Measurements from ENCODE around the gene SBSN.

SBSN gene

GRCh38 chr19:35531291-35531690 lies 3.2 kb upstream of the SBSN start:
- DNase-seq = no peak

DNA sequence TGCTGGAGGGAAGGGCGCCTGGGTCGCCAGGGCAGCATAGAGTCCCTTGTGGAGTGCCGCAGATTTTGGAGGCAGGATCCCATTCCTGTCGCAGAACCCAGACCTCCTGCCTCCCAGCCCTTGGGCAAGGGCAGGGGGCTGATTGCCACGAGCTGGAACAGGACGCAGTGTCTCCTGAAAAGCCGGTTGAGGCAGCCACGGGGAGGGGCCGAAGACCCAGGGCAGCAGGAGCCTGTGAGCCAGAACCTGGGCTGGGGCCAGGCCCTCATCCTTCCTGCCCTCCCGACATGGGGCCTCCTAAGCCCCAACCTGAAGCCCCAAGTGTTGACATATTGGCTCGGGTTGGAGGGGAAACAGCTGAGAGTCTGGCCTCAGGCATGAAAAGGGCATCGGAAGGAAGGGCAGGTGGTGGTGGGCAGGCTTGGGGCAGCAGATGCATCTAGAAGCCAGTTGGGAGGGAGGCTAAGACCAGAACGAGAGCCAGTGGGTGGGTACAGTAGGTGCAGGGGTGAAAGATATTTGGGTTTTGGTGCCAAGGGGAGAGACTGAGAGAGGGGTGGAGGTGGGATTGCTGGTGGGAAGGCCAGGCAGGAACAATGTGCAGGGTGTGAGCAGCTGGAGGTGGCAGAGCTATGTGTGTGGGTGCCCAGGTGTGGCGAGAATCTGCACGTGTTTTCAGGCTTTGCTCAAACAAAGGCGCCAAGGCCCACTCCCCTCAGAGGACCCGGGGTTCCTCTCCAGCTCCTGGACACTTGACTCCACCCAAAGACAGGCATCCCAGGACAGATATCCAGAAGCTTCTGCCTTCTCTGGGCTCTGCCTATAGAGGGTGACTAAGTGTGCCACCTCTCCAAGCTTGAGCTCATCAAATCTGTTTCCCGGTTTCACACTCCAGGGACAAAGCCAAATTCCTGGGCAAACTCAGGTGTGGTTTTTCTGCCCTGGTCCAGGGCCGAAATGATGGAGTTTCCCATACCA lies 1.4 kb upstream of the SBSN start:
- DNase-seq = no peak

DNA sequence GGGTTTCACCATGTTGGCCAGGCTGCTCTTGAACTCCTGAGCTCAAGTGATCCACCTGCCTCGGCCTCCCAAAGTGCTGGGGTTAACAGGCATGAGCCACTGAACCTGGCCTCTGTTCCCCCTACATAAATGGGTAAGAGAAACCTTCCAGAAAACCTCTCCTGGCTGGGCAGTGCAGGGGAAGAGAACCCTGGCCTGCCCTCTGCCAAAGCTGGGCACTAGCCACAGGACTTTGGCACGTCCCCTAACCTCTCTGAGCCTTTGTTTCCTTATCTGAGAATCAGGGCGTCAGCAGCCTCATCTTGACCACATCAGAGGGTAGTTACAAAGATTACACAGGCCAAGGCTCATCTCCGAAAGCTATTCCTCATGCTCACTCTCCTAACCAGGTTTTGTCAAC lies 2.2 kb downstream of the SBSN start:
- DNase-seq = no peak

DNA sequence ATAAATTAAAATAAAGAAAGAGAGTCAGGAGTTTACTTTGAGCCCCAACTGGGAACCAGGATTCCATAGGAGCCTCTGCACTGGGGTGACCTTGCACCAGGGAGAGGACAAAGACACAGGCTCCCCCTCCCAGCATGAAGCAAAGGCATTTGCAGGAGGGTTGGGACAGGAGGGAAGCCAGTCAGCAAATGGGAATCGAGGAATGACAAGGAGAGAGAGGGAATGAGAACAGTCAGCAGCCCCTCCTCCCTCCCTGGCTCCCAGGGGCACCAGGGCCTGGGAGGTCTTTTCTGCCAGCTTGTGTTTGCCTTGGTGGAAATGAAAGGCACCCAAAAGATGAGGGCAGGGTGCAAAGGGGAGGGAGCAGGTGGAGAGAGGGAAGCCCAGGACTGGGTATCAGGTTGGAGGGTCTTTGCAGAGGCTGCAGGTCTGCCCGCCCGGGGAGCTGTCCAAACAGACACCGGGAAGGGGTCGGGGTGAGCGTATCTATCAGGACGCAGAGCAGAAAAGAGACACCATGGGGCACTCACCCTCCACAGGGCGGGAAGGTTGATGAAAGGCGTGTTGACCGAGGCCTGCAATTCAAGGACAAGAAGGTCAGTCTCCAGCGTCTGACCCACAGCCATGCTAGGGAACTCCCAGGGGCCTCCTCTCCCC lies 3.8 kb downstream of the SBSN start:
- DNase-seq = no peak

- DNase-seq = no peak
Observed at GRCh38 chr19:35522745-35523327, 5.3 kb downstream of the SBSN start.

DNA sequence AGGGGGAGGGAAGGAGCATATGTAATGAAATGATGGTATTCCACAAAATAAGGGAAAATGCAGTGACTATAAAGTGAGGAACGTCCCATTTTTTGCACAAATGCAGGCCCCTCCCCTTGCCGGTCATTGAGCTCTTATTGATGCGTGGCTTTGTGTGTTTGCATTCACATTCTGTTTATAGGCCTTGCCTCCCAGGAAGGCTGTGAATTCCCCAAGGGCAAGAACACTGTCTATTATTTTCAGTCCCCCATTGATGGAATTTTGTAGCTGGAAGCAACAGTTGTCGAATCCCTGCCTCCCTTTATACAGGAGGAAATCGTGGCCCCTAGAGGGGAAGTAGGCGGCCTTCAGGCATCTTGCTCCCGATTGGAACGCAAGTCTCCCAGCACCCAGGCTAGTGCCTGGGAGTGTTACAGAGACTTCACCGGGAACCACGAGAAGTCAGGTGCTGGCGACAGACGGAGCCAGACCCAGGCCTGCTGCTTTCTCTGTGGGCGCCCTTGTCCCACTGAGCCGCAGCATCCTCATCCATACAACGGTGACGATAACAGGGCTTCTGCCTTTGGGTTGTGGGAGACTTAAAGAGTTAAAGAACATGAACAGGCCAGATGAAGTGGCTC lies 6.9 kb downstream of the SBSN start:
- no peak for DNase-seq

DNA sequence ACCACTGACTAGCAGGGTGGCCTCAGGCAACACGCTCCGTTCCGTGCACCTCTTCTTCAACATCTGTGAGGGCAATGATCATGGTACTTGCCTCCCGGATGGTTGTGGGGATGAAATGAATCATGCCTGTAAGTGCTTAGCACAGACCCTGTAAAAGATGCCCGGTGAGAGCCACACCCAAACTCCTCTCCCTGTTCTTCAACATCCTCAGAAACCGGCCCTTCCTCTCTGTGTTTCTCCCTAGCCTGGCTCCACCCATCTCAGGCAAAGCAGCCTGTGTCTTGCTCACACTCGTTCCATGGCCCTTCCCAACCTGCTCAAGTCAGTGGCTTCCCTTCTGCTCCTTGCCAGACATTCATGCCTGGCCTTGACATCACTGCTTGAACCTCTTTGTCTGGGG lies 8.8 kb downstream of the SBSN start:
- no peak for DNase-seq

- DNase-seq = no peak
Observed at GRCh38 chr19:35518313-35518712, 9.8 kb downstream of the SBSN start.

DNA sequence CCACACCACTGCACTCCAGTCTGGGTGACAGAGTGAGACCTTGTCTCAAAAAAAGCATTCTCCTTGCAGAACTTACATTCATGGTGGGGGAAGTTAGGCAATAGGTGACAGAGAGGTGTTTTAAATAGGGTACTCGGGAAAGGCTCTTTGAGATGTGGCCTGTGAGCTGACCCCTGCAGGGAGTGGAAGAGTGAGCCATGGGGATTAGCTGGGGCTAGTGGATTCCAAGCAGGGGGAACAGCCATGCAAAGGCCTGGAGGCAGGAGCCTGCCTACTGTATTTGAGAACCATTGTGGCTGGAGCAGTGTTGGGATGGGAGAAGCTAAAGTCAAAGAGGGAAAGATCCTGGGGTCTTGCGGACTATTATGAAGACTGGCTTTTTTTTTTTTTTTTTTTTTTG lies 10.8 kb downstream of the SBSN start:
- no peak for DNase-seq

- DNase-seq = no peak
Observed at GRCh38 chr19:35516310-35516709, 11.8 kb downstream of the SBSN start.

- no peak for DNase-seq
Observed at GRCh38 chr19:35514282-35514809, 13.8 kb downstream of the SBSN start.

- no peak for DNase-seq
Observed at GRCh38 chr19:35513628-35514281, 14.4 kb downstream of the SBSN start, which contains the start of gene DMKN. TSS of gene DMKN (minus strand) at chr19:35513649. CDS start at chr19:35513475, 174 bp downstream.

GRCh38 chr19:35512831-35513627 lies 15.1 kb downstream of the SBSN start:
- no peak for DNase-seq

GRCh38 chr19:35511337-35511736 lies 16.8 kb downstream of the SBSN start:
- DNase-seq = no peak

DNA sequence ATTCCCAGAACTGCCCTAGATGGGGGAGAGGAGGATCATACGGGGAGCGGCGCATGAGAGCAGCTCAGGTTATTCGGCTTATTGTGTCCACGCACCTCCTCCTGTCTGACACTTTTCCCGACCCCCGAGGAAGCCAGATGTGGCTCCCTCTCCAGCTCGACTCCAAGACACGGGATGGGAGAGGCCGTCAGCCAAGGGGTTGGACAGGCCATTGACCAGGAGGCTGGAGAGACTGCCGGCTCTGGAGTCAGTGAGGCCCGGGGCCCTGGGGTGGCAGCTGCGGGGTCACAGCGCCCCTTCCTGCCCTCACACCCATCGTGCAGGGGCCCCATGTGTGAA lies 17.5 kb downstream of the SBSN start:
- no peak for DNase-seq

DNA sequence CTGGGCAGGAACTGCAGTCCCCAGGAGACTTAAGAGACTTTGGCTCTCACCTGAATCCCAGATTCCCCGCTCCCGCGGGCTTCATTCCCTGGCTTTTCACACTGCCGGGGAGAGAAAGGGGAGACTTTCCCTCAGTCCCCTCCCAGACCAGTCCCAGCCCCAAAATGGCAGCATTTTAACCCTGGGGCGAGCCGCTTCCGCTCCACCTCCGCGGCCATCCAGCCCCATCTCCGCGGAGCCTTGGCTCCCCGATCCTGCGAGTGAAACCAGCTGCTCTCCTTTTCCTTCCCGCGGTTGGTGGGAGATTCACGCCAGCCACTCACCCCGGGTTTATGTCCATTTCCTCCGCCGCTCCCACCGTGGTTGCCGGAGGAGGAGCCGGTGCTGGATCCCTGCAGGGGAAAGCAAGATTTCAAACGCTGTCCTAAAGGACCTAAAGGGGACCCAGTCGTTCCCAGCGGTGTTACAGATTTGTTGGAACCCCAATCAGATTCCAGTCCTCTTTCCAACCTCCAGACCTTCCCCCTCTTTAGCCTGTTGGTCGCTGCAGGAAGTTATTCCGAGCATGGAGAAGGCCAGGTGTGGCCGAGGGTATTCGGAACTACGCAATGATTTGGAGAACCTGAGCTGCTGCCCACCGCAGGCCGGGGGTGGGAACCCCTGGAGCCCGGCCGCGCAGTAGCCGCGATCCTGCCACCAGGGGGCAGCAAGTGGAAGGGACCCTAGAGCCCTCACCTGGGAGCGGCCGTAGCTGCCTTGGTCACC lies 18.1 kb downstream of the SBSN start:
- peak; percentile 74 for DNase-seq

- peak; percentile 39 for DNase-seq
Observed at GRCh38 chr19:35509018-35509652, 19.0 kb downstream of the SBSN start.

DNA sequence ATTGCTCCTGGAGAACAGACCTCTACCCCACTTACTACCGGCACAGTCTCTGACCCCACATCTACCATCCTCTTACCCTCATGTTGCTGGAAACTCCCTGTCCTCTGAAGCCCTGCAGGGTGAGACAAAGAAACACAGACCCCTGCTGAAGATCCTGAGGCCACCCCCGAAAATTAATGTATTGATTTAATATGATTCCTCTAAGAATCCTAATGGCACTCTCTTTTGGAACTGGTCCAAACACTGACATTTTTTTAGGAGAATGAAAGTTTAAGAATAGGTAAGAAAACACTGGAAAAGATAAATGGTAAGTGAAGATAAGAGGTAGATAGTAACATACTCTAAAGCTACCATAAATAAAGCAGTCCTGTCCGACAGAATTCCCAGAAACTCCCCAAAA lies 20.0 kb downstream of the SBSN start:
- no peak for DNase-seq

DNA sequence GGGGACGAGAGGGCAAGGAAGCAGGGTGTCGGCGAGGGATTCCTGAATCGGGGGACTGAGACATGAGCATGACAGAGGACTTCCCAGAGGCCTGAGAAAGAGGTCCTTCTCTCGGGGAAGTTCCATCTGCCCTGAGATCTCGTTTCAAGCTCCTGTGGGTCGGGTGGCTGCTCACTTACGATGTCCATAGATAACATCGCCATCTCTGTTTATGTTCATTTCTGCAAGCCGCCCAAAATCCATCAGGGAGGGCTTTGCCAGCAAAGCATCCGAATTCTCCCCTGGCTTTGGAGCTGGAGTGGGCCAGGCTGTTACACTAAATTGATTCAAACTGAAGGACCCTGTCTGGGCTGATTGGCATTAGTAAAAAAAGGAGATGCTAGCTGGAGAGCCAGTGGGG lies 20.6 kb downstream of the SBSN start:
- DNase-seq = no peak

GRCh38 chr19:35506011-35506410 lies 22.1 kb downstream of the SBSN start:
- no peak for DNase-seq

All from activated naive CD4-positive, alpha-beta T cell treated with anti-CD3 and anti-CD28 coated beads, Interleukin-2, amount 50 U/mL, for 16 hours (primary cell).